Hindlimb muscle (tissue), 1 donor: ENCODE measurements around the gene ZBTB26. TPM values are rescaled to one million over a fixed set of nuclear protein-coding genes. Genes with fewer than 3 reads are reported as not detected.
A peak's percentile ranks its signal among the peaks of the same experiment; 100 is the strongest.

ENCODE experiments used
- DNase-seq: peaks from one replicate; pipeline ENCODE4 v3.0.0-alpha.2; 2013
- polyA plus RNA-seq: library from polyadenylated mRNA; unstranded; fragments of 120-200 nt; gene quantifications from one replicate; pipeline ENCODE4 v1.2.1, GENCODE V29; 2013; ENCODE audit not compliant: insufficient read length

The ZBTB26 gene
- polyA plus RNA-seq, result 8.4 TPM

GRCh38 chr9:122931226-122932121, at the start of gene ZBTB26:
TSS of gene ZBTB26 (minus strand) at chr9:122931512. CDS start at chr9:122919934, 11,578 bp downstream.
- peak; percentile 92 for DNase-seq

- DNase-seq, result no peak
These were observed 47.3 kb upstream of the ZBTB26 start for GRCh38 chr9:122978601-122979000.

- DNase-seq, result no peak
These were observed 43.9 kb upstream of the ZBTB26 start for GRCh38 chr9:122975196-122975595.

- no peak for DNase-seq
These were observed 29.8 kb upstream of the ZBTB26 start for GRCh38 chr9:122961139-122961538.

- DNase-seq, result no peak
These were observed 24.6 kb upstream of the ZBTB26 start for GRCh38 chr9:122955961-122956360.

GRCh38 chr9:122954253-122954691, 23.0 kb upstream of the ZBTB26 start:
- DNase-seq, result no peak

GRCh38 chr9:122951056-122951455, 19.7 kb upstream of the ZBTB26 start:
- no peak for DNase-seq

- no peak for DNase-seq
These were observed 19.0 kb upstream of the ZBTB26 start for GRCh38 chr9:122950263-122950662.

GRCh38 chr9:122949696-122950095, 18.4 kb upstream of the ZBTB26 start:
- DNase-seq, result no peak

- DNase-seq, result no peak
These were observed 17.0 kb upstream of the ZBTB26 start for GRCh38 chr9:122948313-122948712.

GRCh38 chr9:122946461-122947005, 15.2 kb upstream of the ZBTB26 start:
- no peak for DNase-seq

- DNase-seq, result no peak
These were observed 13.9 kb upstream of the ZBTB26 start for GRCh38 chr9:122944960-122945888.

- DNase-seq, result peak; percentile 24
These were observed 10.4 kb upstream of the ZBTB26 start for GRCh38 chr9:122941582-122942234.

GRCh38 chr9:122940749-122941581, 9.7 kb upstream of the ZBTB26 start, which contains the start of gene RABGAP1:
TSS of gene RABGAP1 (plus strand) at chr9:122941020. CDS start at chr9:122957060, 16,040 bp downstream.
- peak; percentile 99 for DNase-seq

GRCh38 chr9:122940454-122940748, 9.1 kb upstream of the ZBTB26 start:
- no peak for DNase-seq

GRCh38 chr9:122939601-122940000, 8.3 kb upstream of the ZBTB26 start:
- no peak for DNase-seq

GRCh38 chr9:122936883-122937282, 5.6 kb upstream of the ZBTB26 start:
- DNase-seq, result no peak

GRCh38 chr9:122936464-122936863, 5.2 kb upstream of the ZBTB26 start:
- DNase-seq, result no peak

GRCh38 chr9:122930541-122931225, 629 bp downstream of the ZBTB26 start:
- DNase-seq, result peak; percentile 14

GRCh38 chr9:122929796-122930354, 1.4 kb downstream of the ZBTB26 start:
- DNase-seq, result no peak
